IMR-90 (cell line): Measurements from ENCODE around the gene ILDR2. TPM values are rescaled to one million over a fixed set of nuclear protein-coding genes. Genes with fewer than 3 reads are reported as not detected.

Experiments
- ATAC-seq: fragments of 200-7000 bp; cut with Tn5 transposase; 2 replicates; pipeline ENCODE4 v1.9.1; 2020; ENCODE audit warnings: low read depth, mild to moderate bottlenecking, moderate library complexity
- BruUV-seq: library from RNA; stranded (reverse); fragments of 400-500 nt; replicated peaks from 2 replicates; lab custom pipeline; 2021; lab: Mats Ljungman, UMichigan
- CTCF ChIA-PET: fragments of 300-600 bp; formaldehyde crosslinking; extraction: SDS; loops from one replicate; lab custom pipeline; 2021; ENCODE audit warnings: antibody characterized with exemption; lab: Yijun Ruan, JAX
- POLR2A ChIA-PET: fragments of 300-600 bp; sonication (Branson Sonifier 250); formaldehyde crosslinking; loops from one replicate; lab custom pipeline; 2022; ENCODE audit warnings: antibody characterized with exemption; ENCODE audit not compliant: unreplicated experiment; lab: Charles Lee
- DNase-seq: peaks from one replicate; pipeline ENCODE4 v3.0.0; 2013
- H2AFZ ChIP-seq: replicated peaks from 2 replicates; pipeline ENCODE3; 2013; ENCODE audit warnings: low read length, mild to moderate bottlenecking; ENCODE audit not compliant: poor library complexity
- H2AK5ac ChIP-seq: 2 replicates; pipeline ENCODE4 v1.6.1; 2013; ENCODE audit warnings: low read depth, low read length, inconsistent platforms
- H2AK9ac ChIP-seq: replicated peaks from 2 replicates; pipeline ENCODE3; 2013; ENCODE audit warnings: mild to moderate bottlenecking, low read depth, low read length, moderate library complexity; ENCODE audit not compliant: poor library complexity
- H2BK120ac ChIP-seq: 2 replicates; pipeline ENCODE4 v1.6.1; 2013; ENCODE audit warnings: low read depth, low read length, inconsistent platforms
- H2BK15ac ChIP-seq: 3 replicates; pipeline ENCODE4 v1.6.1; 2013; ENCODE audit warnings: low read depth, low read length, inconsistent platforms
- H2BK20ac ChIP-seq: 2 replicates; pipeline ENCODE4 v1.6.1; 2013; ENCODE audit warnings: low read depth, mild to moderate bottlenecking, inconsistent platforms, low read length, moderate library complexity
- H2BK5ac ChIP-seq: 2 replicates; pipeline ENCODE4 v1.6.1; 2013; ENCODE audit warnings: mild to moderate bottlenecking, low read depth, low read length, inconsistent platforms; ENCODE audit not compliant: poor library complexity, severe bottlenecking
- H3K14ac ChIP-seq: replicated peaks from 2 replicates; pipeline ENCODE4 v1.6.1; 2013; ENCODE audit warnings: low read depth, low read length, inconsistent platforms
- H3K18ac ChIP-seq: 2 replicates; pipeline ENCODE4 v1.6.1; 2013; ENCODE audit warnings: low read depth, low read length, control low read depth
- H3K23ac ChIP-seq: 2 replicates; pipeline ENCODE4 v1.6.1; 2013; ENCODE audit warnings: low read depth, low read length, inconsistent platforms
- H3K27ac ChIP-seq: 2 replicates; pipeline ENCODE4 v1.5.1; 2013; ENCODE audit warnings: mild to moderate bottlenecking, control low read depth, low read length; ENCODE audit not compliant: insufficient read depth
- H3K27me3 ChIP-seq: 2 replicates; pipeline ENCODE4 v1.6.1; 2013; ENCODE audit warnings: low read length; ENCODE audit not compliant: control insufficient read depth, insufficient read depth
- H3K36me3 ChIP-seq: 2 replicates; pipeline ENCODE4 v1.6.1; 2013; ENCODE audit warnings: low read length, mixed read lengths; ENCODE audit not compliant: control insufficient read depth, insufficient read depth
- H3K4ac ChIP-seq: 2 replicates; pipeline ENCODE4 v1.6.1; 2013; ENCODE audit warnings: low read depth, low read length, inconsistent platforms
- H3K4me1 ChIP-seq: 2 replicates; pipeline ENCODE4 v1.6.1; 2013; ENCODE audit warnings: low read length, mixed read lengths; ENCODE audit not compliant: control insufficient read depth, insufficient read depth
- H3K4me2 ChIP-seq: 2 replicates; pipeline ENCODE4 v1.6.1; 2013; ENCODE audit warnings: low read depth, mild to moderate bottlenecking, control low read depth, low read length, moderate library complexity
- H3K4me3 ChIP-seq: 2 replicates; pipeline ENCODE4 v1.5.1; 2013; ENCODE audit warnings: low read depth, mild to moderate bottlenecking, control low read depth, low read length, moderate library complexity; ENCODE audit not compliant: insufficient read depth
- H3K56ac ChIP-seq: 2 replicates; pipeline ENCODE4 v1.6.1; 2013; ENCODE audit warnings: low read length, inconsistent platforms; ENCODE audit not compliant: insufficient read depth; ENCODE audit errors: extremely low read depth
- H3K79me1 ChIP-seq, 2 experiments: 2 replicates each; pipeline ENCODE4 v1.6.1; 2013; ENCODE audit warnings: low read length in 2 of 2, inconsistent platforms in 1 of 2, low read depth in 1 of 2
- H3K9ac ChIP-seq: 2 replicates; pipeline ENCODE4 v1.6.1; 2013; ENCODE audit warnings: low read depth, low read length, control low read depth
- H3K9me1 ChIP-seq: 2 replicates; pipeline ENCODE4 v1.6.1; 2013; ENCODE audit warnings: low read length, inconsistent platforms; ENCODE audit not compliant: insufficient read depth
- H3K9me3 ChIP-seq: 2 replicates; pipeline ENCODE4 v1.6.1; 2013; ENCODE audit warnings: low read length; ENCODE audit not compliant: control insufficient read depth, insufficient read depth
- H4K20me1 ChIP-seq: 2 replicates; pipeline ENCODE4 v1.6.1; 2013; ENCODE audit warnings: low read length, inconsistent platforms; ENCODE audit not compliant: insufficient read depth
- H4K5ac ChIP-seq: 2 replicates; pipeline ENCODE4 v1.6.1; 2013; ENCODE audit warnings: mild to moderate bottlenecking, low read depth, low read length, control low read depth
- H4K8ac ChIP-seq, 2 experiments: 2 replicates each; pipeline ENCODE4 v1.6.1; 2013; ENCODE audit warnings: low read depth in 2 of 2, low read length in 2 of 2, control low read depth in 1 of 2, inconsistent platforms in 1 of 2
- H4K91ac ChIP-seq: 2 replicates; pipeline ENCODE4 v1.6.1; 2013; ENCODE audit warnings: low read depth, low read length, inconsistent platforms; ENCODE audit not compliant: insufficient read depth
- BHLHE40 ChIP-seq: fragments of 150-350 bp; IDR thresholded peaks from 2 replicates; pipeline ENCODE4 v1.6.1; 2016; ENCODE audit warnings: mild to moderate bottlenecking, low read depth, low read length
- POLR2A ChIP-seq: IDR thresholded peaks from 2 replicates; pipeline ENCODE4 v1.6.1; 2012; ENCODE audit warnings: mild to moderate bottlenecking, low read depth, low read length
- RCOR1 ChIP-seq: IDR thresholded peaks from 2 replicates; pipeline ENCODE4 v1.6.1; 2012; ENCODE audit warnings: mild to moderate bottlenecking, low read length, improper control_type of control experiment; ENCODE audit not compliant: insufficient replicate concordance
- WGBS, 2 experiments: methylation state at CpG; one replicate each; pipeline versions ENCODE4 v1.1.5 to v1.1.7; 2013; ENCODE audit warnings: missing lambda C conversion rate in 2 of 2; ENCODE audit not compliant: insufficient read length in 1 of 2; ENCODE audit errors: extremely low coverage in 2 of 2; 5-methylcytosine and 5-hydroxymethylcytosine counted together
- dilution Hi-C: fragments of 300-500 bp; cut with HindIII; formaldehyde crosslinking; loops from one replicate; pipeline ENCODE4 v1.14.3; 2018; ENCODE audit warnings: low sequenced_read_pairs; ENCODE audit not compliant: unreplicated experiment
- in situ Hi-C: fragments of 300-500 bp; cut with MboI; formaldehyde crosslinking; loops from 3 replicates; pipeline ENCODE4 v1.14.3; 2019; ENCODE audit warnings: low sequenced_read_pairs, inconsistent platforms, mixed read lengths
- intact Hi-C: fragments of 100-400 bp; cut with micrococcal nuclease; formaldehyde crosslinking; loops from 2 replicates; pipeline ENCODE4 v1.10.0; 2022
- polyA plus RNA-seq, 3 experiments: library from polyadenylated mRNA; depleted of rRNA; stranded (reverse); fragments of >200 nt; gene quantifications; 2 replicates each; pipeline ENCODE4 v1.2.3, GENCODE V29; 2012; ENCODE audit warnings: low replicate concordance in 1 of 3
- total RNA-seq: library from RNA; depleted of rRNA; stranded (reverse); fragments of >200 nt; gene quantifications from 2 replicates; pipeline ENCODE4 v1.2.3, GENCODE V29; 2012

The ILDR2 gene
- total and polyA plus RNA-seq, 2 of the 4 experiments (the other 2 are of a cell fraction): under 0.01 TPM; not detected in 1

DNA sequence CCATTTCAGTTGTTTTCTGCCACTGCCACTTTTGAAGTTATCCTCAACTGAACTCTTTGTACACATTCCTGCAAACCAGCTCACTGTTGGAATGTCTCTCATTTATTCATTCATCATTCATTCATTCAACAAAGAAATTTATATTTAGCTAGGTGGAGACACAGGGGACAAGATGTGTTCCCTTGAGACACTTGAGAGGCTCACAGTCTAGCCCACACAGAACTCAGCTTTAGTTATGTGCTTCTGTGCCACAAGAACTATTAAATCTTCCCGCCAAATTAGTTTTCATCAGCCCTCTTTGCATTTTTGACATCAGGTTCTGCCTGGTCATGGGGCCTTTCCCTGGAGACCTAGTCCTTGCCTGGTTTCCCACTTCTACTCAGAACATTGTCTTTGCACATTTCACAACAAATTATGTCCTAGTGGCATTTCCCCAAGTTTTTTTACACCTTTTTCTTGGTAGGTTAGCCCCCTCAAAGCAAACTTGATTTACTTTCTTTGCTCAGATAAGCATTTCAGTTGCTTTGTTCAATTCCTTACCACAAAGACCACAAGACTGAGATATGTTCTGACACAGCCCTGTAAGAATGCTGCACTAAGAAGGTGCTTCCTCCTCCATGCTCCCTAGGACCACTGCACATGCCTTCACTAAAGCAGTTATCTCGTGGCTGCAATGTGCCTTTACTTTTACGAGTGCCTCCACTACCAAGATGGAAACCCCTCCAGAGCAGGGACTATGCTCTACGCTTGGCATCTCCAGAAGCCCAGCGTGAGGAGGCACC lies 31.0 kb downstream of the ILDR2 start:
- Histone ChIP-seq H3K4me1 (no peaks in the 10 kb centered on the region), H3K4ac (no peak overlapping the region), H2AK9ac (no peak overlapping the region), H4K5ac (no peak overlapping the region), H3K14ac (no peak overlapping the region), H4K20me1 (no peaks in the 10 kb centered on the region), H3K79me1 (no peaks in the 10 kb centered on the region), H2BK5ac (no peak overlapping the region), H3K9ac (no peak overlapping the region), H3K36me3 (no peaks in the 10 kb centered on the region), H3K4me2 (no peak overlapping the region), H3K56ac (no peak overlapping the region), H2BK120ac (no peak overlapping the region), H4K91ac (no peak overlapping the region), H4K8ac (no peak overlapping the region), H3K18ac (no peak overlapping the region), H2AK5ac (no peak overlapping the region), H2AFZ (peak overlapping the region; percentile 40), H3K27me3 (peaks cover 18% of the 10 kb centered on the region), H3K9me1 (no peaks in the 10 kb centered on the region), H3K9me3 (no peaks in the 10 kb centered on the region), H2BK20ac (no peak overlapping the region), H3K23ac (no peak overlapping the region), H3K4me3 (no peak overlapping the region), H3K27ac (no peak overlapping the region), H2BK15ac (no peak overlapping the region)
- 100% methylated on average over 1 of the region's 5 CpGs; no CpG with 5 or more reads in 1 of the 2 experiments for WGBS, 2 experiments
- DNase-seq (peak; percentile 44), ATAC-seq (no peak)
- dilution Hi-C loops (no loop called here), intact Hi-C loops (no loop called here), in situ Hi-C loops (no loop called here)
- no peak for TF ChIP-seq RCOR1
- no peak for TF ChIP-seq POLR2A
- TF ChIP-seq BHLHE40: peak; percentile 35; the same call in 1 of the 2 replicates
- ChIA-PET CTCF (interaction anchor here (1.2 kb wide), 1 partner anchor 38 kb away, joined by 3 read pairs; no protein-coding TSS in a partner anchor), POLR2A (no interaction called here)
- no TSS peak for BruUV-seq
